GM23338 (cell line): Measurements from ENCODE around the gene DBNL. TPM values are rescaled to one million over a fixed set of nuclear protein-coding genes. Genes with fewer than 3 reads are reported as not detected.

Experiments used
- CREB1 ChIP-seq: fragments of 250-450 bp; sonication (Bioruptor Pico); IDR thresholded peaks from 2 replicates; pipeline ENCODE4 v1.5.0; 2020; ENCODE audit warnings: low read depth, mild to moderate bottlenecking, moderate library complexity
- EZH2 ChIP-seq: fragments of 200-600 bp; sonication (generic); IDR thresholded peaks from one replicate; pipeline ENCODE4 v1.8.0; 2017; ENCODE audit warnings: antibody characterized with exemption, mild to moderate bottlenecking, low read depth; ENCODE audit not compliant: unreplicated experiment
- EZH2phosphoT487 ChIP-seq: fragments of 200-600 bp; sonication (generic); IDR thresholded peaks from one replicate; pipeline ENCODE4 v1.8.1; 2018; ENCODE audit warnings: antibody characterized with exemption; ENCODE audit not compliant: unreplicated experiment
- POLR2AphosphoS5 ChIP-seq: IDR thresholded peaks from 2 replicates; pipeline ENCODE4 v1.6.1; 2016; ENCODE audit warnings: antibody characterized with exemption, low read depth
- REST ChIP-seq: IDR thresholded peaks from one replicate; pipeline ENCODE4 v1.6.1; 2018; ENCODE audit warnings: antibody characterized with exemption; ENCODE audit not compliant: unreplicated experiment
- STAT1 ChIP-seq: IDR thresholded peaks from one replicate; pipeline ENCODE4 v1.6.1; 2016; ENCODE audit warnings: antibody characterized with exemption; ENCODE audit not compliant: unreplicated experiment
- polyA plus RNA-seq: library from polyadenylated mRNA; unstranded; fragments of >200 nt; fragmentation: Nextera tagmentation; extraction: Ambion mirVana; gene quantifications from 2 replicates; pipeline ENCODE4 v1.2.1, GENCODE V29; 2016
- total RNA-seq: library from RNA; depleted of rRNA; stranded (reverse); fragments of >200 nt; shearing (Covaris generic); gene quantifications from 2 replicates; pipeline ENCODE4 v1.2.3, GENCODE V29; 2014
- TF ChIP-seq, protein P1 (sequence below): fragments of 250-450 bp; sonication (Bioruptor Pico); IDR thresholded peaks from 2 replicates; pipeline ENCODE4 v1.5.0; 2020; ENCODE audit warnings: mild to moderate bottlenecking, moderate library complexity

DBNL gene
- total and polyA plus RNA-seq, 2 experiments from 2014 or later = 18.1 to 49.4 TPM

DNA sequence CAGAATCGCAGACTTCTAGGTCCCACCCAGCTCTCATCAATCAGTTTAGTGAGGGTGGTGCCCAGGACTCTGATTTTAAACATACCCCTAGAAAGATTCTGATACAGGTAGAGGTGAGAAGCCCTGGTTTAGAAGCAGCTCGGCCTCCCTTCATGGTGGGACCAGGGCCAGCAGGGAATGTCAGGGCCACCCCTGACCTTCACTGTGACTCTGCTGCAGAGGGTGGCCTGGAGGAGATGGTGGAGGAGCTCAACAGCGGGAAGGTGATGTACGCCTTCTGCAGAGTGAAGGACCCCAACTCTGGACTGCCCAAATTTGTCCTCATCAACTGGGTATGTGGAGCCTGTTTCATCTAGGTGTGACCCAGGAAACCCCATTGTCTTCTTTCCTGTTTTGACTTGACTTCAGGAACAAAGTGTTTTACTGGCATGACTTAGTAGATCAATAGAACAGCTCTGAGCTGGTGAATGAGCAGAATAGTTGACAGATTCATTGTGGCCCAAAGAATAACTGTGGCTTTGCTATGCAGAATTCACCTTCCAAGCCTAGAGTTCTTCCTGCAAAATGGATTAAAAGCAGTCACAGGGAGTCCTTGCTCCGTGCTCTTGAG, 7.2 kb downstream of the DBNL start (continued):
- TF ChIP-seq REST (no peak), POLR2AphosphoS5 (no peak), STAT1 (no peak), CREB1 (CRISPR knock-in tag) (no peak), EZH2phosphoT487 (no peak), EZH2 (no peak)
- TF ChIP-seq, protein P1, sequence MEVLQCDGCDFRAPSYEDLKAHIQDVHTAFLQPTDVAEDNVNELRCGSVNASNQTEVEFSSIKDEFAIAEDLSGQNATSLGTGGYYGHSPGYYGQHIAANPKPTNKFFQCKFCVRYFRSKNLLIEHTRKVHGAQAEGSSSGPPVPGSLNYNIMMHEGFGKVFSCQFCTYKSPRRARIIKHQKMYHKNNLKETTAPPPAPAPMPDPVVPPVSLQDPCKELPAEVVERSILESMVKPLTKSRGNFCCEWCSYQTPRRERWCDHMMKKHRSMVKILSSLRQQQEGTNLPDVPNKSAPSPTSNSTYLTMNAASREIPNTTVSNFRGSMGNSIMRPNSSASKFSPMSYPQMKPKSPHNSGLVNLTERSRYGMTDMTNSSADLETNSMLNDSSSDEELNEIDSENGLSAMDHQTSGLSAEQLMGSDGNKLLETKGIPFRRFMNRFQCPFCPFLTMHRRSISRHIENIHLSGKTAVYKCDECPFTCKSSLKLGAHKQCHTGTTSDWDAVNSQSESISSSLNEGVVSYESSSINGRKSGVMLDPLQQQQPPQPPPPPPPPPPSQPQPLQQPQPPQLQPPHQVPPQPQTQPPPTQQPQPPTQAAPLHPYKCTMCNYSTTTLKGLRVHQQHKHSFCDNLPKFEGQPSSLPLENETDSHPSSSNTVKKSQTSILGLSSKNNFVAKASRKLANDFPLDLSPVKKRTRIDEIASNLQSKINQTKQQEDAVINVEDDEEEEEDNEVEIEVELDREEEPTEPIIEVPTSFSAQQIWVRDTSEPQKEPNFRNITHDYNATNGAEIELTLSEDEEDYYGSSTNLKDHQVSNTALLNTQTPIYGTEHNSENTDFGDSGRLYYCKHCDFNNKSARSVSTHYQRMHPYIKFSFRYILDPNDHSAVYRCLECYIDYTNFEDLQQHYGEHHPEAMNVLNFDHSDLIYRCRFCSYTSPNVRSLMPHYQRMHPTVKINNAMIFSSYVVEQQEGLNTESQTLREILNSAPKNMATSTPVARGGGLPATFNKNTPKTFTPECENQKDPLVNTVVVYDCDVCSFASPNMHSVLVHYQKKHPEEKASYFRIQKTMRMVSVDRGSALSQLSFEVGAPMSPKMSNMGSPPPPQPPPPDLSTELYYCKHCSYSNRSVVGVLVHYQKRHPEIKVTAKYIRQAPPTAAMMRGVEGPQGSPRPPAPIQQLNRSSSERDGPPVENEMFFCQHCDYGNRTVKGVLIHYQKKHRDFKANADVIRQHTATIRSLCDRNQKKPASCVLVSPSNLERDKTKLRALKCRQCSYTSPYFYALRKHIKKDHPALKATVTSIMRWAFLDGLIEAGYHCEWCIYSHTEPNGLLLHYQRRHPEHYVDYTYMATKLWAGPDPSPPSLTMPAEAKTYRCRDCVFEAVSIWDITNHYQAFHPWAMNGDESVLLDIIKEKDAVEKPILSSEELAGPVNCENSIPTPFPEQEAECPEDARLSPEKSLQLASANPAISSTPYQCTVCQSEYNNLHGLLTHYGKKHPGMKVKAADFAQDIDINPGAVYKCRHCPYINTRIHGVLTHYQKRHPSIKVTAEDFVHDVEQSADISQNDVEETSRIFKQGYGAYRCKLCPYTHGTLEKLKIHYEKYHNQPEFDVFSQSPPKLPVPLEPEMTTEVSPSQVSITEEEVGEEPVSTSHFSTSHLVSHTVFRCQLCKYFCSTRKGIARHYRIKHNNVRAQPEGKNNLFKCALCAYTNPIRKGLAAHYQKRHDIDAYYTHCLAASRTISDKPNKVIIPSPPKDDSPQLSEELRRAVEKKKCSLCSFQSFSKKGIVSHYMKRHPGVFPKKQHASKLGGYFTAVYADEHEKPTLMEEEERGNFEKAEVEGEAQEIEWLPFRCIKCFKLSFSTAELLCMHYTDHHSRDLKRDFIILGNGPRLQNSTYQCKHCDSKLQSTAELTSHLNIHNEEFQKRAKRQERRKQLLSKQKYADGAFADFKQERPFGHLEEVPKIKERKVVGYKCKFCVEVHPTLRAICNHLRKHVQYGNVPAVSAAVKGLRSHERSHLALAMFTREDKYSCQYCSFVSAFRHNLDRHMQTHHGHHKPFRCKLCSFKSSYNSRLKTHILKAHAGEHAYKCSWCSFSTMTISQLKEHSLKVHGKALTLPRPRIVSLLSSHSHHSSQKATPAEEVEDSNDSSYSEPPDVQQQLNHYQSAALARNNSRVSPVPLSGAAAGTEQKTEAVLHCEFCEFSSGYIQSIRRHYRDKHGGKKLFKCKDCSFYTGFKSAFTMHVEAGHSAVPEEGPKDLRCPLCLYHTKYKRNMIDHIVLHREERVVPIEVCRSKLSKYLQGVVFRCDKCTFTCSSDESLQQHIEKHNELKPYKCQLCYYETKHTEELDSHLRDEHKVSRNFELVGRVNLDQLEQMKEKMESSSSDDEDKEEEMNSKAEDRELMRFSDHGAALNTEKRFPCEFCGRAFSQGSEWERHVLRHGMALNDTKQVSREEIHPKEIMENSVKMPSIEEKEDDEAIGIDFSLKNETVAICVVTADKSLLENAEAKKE (CRISPR knock-in tag) = no peak
